Measurements from ENCODE around the gene SOAT2.
"Not testable (repeated sequence)": the region's sequence is repeated elsewhere in the genome, so short reads cannot be mapped to it uniquely, and the experiment has no call there.

SOAT2 gene

GRCh38 chr12:53152390-53152789 is 49.1 kb downstream of the SOAT2 start:
- no peak for DNase-seq

- peak; percentile 57 for DNase-seq
Observed at GRCh38 chr12:53159195-53159839, 56.0 kb downstream of the SOAT2 start.

GRCh38 chr12:53160000-53160399 is 56.7 kb downstream of the SOAT2 start:
- no peak for DNase-seq

- no peak for DNase-seq
Observed at GRCh38 chr12:53160673-53161072, 57.4 kb downstream of the SOAT2 start.

GRCh38 chr12:53161119-53161911 is 58.0 kb downstream of the SOAT2 start:
- no peak for DNase-seq

- not testable (repeated sequence) for DNase-seq
Observed at GRCh38 chr12:53163008-53163407, 59.7 kb downstream of the SOAT2 start.

- no peak for DNase-seq
Observed at GRCh38 chr12:53166837-53167236, 63.6 kb downstream of the SOAT2 start.

- no peak for DNase-seq
Observed at GRCh38 chr12:53169644-53170043, 66.4 kb downstream of the SOAT2 start.

- DNase-seq, result no peak
Observed at GRCh38 chr12:53170215-53170614, 66.9 kb downstream of the SOAT2 start.

GRCh38 chr12:53170876-53171724 is 67.8 kb downstream of the SOAT2 start:
- no peak for DNase-seq

GRCh38 chr12:53171725-53172329 is 68.5 kb downstream of the SOAT2 start:
- no peak for DNase-seq

- no peak for DNase-seq
Observed at GRCh38 chr12:53172352-53172751, 69.1 kb downstream of the SOAT2 start.

GRCh38 chr12:53173085-53173715 is 69.9 kb downstream of the SOAT2 start:
- DNase-seq, result no peak

All from GF-D8 (cell line).